GM04504 (cell line): ENCODE results near the gene KCTD18.

Experiments
- DNase-seq: peaks from one replicate; pipeline ENCODE4 v3.0.0-alpha.2; 2012; ENCODE audit warnings: low read depth

Gene KCTD18

GRCh38 chr2:200484934-200485333, 24.9 kb downstream of the KCTD18 start:
- DNase-seq: no peak

GRCh38 chr2:200483729-200484198, 26.1 kb downstream of the KCTD18 start:
- DNase-seq: no peak

GRCh38 chr2:200482194-200482593, 27.7 kb downstream of the KCTD18 start:
- DNase-seq: no peak

DNA sequence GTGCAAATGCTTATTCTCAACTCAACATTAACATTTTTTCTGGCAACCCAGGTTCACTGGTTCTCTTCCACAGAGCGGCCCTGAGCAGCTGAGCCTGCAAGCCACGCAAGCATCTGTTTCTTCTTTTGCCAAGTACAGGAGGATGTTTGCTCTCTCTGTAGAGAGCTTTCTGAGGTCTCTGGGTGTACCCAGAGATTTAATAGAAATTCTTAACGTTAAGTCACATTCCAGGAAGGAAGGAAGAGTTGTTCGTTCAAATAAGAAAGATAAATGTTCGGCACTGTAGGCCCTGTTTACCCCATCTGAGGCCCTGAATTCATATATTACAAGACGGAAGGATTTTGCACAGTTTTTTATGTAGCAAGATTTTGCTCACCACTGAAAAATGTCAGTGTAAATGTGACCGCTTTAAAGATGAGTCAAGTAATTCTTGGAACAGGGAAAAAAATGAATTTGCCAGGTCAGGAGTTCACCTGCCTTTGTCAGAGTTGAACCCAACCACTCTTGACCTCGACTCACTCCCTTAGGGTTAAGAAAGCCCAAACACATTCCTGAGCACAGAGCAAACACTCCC, 30.1 kb downstream of the KCTD18 start:
- DNase-seq: peak; percentile 29

DNA sequence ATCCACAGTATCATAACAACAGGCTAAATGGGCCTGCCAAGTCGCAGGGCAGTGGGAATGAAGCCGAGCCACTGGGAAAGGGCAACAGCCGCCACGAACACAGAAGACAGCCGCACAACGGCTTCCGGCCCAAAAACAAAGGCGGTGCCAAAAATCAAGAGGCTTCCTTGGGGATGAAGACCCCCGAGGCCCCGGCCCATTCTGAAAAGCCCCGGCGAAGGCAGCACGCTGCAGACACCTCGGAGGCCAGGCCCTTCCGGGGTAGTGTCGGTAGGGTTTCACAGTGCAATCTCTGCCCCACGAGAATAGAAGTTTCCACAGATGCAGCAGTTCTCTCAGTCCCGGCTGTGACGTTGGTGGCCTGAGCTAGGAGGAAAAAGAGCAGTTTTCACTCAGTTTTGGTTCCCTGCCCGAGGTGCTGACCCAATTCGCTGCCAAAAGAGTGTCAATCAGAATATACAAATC, 32.2 kb downstream of the KCTD18 start:
- no peak for DNase-seq

DNA sequence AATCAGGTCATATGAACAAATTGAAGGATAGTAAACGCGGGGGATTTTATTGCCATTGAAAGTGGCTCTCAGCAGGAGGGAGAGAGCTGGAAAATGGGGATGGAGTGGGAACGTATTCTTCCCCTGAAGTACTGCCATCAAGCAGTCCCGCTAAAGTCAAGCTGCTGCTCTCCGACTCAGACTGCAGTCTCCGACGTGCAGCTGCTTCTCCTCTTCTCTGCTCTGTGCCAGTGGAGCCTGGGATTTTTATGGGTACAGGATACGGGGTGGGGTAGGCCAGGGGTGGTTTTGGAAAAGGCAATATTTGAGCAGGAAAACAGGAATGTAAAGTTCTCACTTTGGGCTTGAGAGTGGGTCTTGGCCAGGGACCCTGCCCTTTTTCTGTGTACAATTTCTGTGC, 33.0 kb downstream of the KCTD18 start:
- DNase-seq: no peak

- DNase-seq: no peak
Measured at GRCh38 chr2:200475795-200476194, 34.1 kb downstream of the KCTD18 start.

DNA sequence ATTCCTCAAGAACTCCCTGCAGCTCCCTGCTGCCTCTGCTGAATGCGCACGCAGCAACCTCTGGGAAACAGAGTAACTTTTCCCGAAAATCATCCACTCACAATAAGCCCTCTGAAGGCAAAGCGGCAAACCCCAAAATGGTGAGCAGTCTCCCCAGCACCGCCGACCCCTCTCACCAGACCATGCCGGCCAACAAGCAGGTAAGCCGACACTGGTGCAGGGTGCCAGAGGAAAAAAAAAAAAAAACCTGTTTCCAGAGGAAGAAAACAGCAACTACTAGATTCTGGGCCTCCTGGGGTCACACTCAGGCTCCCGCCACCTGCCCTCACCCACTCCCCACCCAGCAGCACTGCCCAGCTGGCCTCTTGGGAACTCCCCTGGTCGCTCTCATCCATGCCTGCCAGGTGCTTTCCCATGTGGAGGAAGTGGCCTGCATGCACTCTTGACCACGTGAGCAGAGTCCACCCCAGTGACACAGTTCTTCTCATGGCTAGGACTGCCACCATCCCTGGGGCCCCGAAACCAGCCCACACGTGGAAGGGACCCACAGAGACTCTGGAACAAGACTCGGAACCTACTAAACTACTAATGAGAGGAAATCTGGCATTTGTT, 36.9 kb downstream of the KCTD18 start:
- DNase-seq: no peak

GRCh38 chr2:200471928-200472645, 37.8 kb downstream of the KCTD18 start:
- DNase-seq: no peak

GRCh38 chr2:200471324-200471848, 38.5 kb downstream of the KCTD18 start:
- DNase-seq: no peak

GRCh38 chr2:200470230-200470629, 39.6 kb downstream of the KCTD18 start:
- DNase-seq: no peak

DNA sequence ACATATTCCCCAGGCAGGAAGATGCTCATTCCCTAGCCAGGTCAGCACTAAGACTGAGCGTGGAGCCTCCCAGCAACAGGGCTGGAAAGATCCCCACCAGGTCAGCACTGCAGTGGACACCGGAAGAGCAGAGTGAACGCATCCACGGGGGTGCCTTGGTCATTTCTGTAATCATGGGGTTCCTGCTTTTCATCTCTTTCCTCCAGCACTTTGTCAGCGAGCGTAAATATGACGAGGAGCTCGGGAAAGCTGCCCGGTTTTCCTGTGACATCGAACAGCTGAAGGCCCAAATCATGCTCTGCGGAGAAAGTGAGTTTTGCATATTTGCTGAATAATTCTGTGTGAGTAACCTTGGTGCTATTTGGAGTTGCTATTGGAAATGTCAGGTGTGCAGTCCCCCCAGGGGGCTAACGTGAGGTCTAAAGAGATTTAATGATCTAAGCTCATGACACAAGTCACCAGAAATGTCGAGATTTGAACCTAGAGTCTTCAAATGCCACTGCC, 40.1 kb downstream of the KCTD18 start:
- no peak for DNase-seq

DNA sequence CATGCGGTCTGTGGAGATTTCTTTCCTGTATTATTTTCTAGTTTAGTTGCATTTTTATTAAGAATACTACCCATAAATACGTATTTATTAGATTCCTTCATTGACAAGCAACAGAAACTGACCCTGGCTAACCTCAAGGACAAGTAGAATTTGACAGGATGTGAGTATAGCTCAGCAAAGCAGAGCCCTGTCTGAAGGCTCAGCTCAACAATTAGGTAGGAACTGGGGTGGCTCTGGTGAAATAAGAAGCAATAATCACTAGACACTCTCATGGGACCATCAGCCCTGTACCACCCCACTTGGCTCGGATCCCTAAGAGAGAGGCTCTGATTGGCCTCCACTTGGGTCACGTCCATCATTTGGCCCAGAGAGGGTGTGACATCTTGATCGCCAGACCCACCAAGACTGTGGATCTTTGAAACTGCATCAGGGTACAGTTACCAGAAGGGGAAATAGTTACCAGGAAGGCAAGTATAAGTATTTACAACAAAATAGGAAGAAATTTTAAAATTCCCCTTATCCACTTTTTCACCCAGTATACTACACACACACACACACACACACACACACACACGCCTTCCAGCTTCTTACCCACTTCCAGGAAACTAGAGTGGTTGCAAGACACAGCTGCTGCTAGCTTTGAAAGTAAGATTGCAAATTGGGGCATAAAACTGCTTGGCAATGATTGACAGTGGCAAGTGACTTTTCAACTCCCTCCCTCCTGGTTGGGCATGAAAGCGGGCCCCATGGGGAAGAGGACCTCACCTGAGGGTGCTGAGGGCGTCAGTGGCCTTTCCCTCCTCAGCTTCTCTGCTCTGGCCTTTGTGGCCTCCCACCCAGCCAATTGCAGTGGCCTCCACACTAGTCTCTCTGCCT, 41.8 kb downstream of the KCTD18 start:
- no peak for DNase-seq

- DNase-seq: no peak
Measured at GRCh38 chr2:200466425-200467418, 43.1 kb downstream of the KCTD18 start.

DNA sequence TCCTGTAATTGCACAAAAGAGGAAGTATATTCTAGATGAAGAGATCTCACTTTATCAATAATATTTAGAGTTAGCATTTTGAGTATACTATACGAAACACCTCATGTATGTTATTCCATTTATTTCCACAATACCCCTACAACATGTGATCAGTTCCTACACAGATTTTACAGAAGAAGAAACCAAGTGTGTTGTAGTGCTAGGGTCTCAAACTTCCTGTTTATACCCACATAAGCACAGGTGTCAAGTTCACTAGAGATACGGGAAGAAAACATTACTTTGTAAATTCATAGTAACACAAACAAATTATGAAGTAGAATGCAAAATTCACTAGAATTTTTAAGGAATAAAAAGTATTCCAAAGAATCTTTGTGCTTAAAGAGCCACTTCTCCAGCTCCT, 46.4 kb downstream of the KCTD18 start:
- no peak for DNase-seq

- DNase-seq: no peak
Measured at GRCh38 chr2:200461846-200462710, 47.8 kb downstream of the KCTD18 start.

- no peak for DNase-seq
Measured at GRCh38 chr2:200459101-200459500, 50.8 kb downstream of the KCTD18 start.

GRCh38 chr2:200456567-200456966, 53.3 kb downstream of the KCTD18 start:
- no peak for DNase-seq

- no peak for DNase-seq
Measured at GRCh38 chr2:200455958-200456421, 53.9 kb downstream of the KCTD18 start.
